ENCODE results near the gene SELENOI.
A peak's percentile ranks its signal among the peaks of the same experiment; 100 is the strongest.

The SELENOI gene

GRCh38 chr2:26382564-26382963 is 36.6 kb downstream of the SELENOI start:
- no CpG with 5 or more reads among the region's 3 CpGs for WGBS (ENCODE audit: insufficient coverage, insufficient read length)
- Histone ChIP-seq H3K27ac (ENCODE audit: low read length) (no peak overlapping the region), H3K27me3 (ENCODE audit: control insufficient read depth, insufficient read depth, low read length) (no peaks in the 10 kb centered on the region), H3K36me3 (ENCODE audit: control insufficient read depth, insufficient read depth, low read length) (no peaks in the 10 kb centered on the region; the same call in 1 of the 2 replicates), H3K4me3 (ENCODE audit: low read length) (no peak overlapping the region), H3K9me3 (ENCODE audit: control insufficient read depth, insufficient read depth, low read length) (no peaks in the 10 kb centered on the region), H3K4me1 (ENCODE audit: control insufficient read depth, insufficient read depth, low read length) (no peaks in the 10 kb centered on the region)
- DNase-seq (ENCODE audit: low read depth, low spot score), result no peak

DNA sequence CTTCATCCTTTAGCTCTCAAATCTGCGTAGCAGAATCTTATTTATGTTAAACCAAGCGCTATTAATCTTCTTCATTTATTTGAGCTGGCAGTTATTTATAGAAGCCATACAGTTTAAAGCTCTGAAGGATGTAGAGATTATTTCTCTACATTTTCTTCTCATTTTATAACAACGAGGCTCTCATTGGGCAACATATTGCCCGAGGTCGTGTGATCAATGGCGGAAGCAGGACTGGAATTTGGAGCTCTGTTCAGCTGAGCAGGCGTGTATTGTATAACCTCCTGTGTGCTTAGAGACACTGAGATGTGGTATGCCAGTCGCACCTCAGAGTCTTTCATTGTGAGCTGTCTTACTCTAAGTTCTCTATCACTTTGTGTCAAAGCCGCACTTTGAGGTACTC is 38.2 kb downstream of the SELENOI start:
- Histone ChIP-seq H3K4me3 (ENCODE audit: low read length) (no peak overlapping the region), H3K27me3 (ENCODE audit: control insufficient read depth, insufficient read depth, low read length) (no peaks in the 10 kb centered on the region), H3K9me3 (ENCODE audit: control insufficient read depth, insufficient read depth, low read length) (no peaks in the 10 kb centered on the region), H3K4me1 (ENCODE audit: control insufficient read depth, insufficient read depth, low read length) (no peaks in the 10 kb centered on the region), H3K36me3 (ENCODE audit: control insufficient read depth, insufficient read depth, low read length) (no peaks in the 10 kb centered on the region), H3K27ac (ENCODE audit: low read length) (no peak overlapping the region)
- WGBS (ENCODE audit: insufficient coverage, insufficient read length), result no CpG with 5 or more reads among the region's 9 CpGs
- no peak for DNase-seq (ENCODE audit: low read depth, low spot score)

GRCh38 chr2:26384597-26384996 is 38.7 kb downstream of the SELENOI start:
- H3K36me3 ChIP-seq (ENCODE audit: control insufficient read depth, insufficient read depth, low read length), result no peaks in the 10 kb centered on the region
- no peak for DNase-seq (ENCODE audit: low read depth, low spot score)
- no peaks in the 10 kb centered on the region for H3K4me1 ChIP-seq (ENCODE audit: control insufficient read depth, insufficient read depth, low read length)
- H3K4me3 ChIP-seq (ENCODE audit: low read length), result no peak overlapping the region
- no peaks in the 10 kb centered on the region for H3K9me3 ChIP-seq (ENCODE audit: control insufficient read depth, insufficient read depth, low read length)
- no peaks in the 10 kb centered on the region for H3K27me3 ChIP-seq (ENCODE audit: control insufficient read depth, insufficient read depth, low read length)
- no peak overlapping the region for H3K27ac ChIP-seq (ENCODE audit: low read length)

GRCh38 chr2:26387189-26387588 is 41.2 kb downstream of the SELENOI start:
- Histone ChIP-seq H3K9me3 (ENCODE audit: control insufficient read depth, insufficient read depth, low read length) (no peaks in the 10 kb centered on the region), H3K4me3 (ENCODE audit: low read length) (no peak overlapping the region), H3K27me3 (ENCODE audit: control insufficient read depth, insufficient read depth, low read length) (no peaks in the 10 kb centered on the region), H3K4me1 (ENCODE audit: control insufficient read depth, insufficient read depth, low read length) (no peaks in the 10 kb centered on the region), H3K36me3 (ENCODE audit: control insufficient read depth, insufficient read depth, low read length) (no peaks in the 10 kb centered on the region), H3K27ac (ENCODE audit: low read length) (no peak overlapping the region)
- no CpG with 5 or more reads among the region's 4 CpGs for whole genome bisulfite sequencing (ENCODE audit: insufficient coverage, insufficient read length)
- no peak for DNase-seq (ENCODE audit: low read depth, low spot score)

DNA sequence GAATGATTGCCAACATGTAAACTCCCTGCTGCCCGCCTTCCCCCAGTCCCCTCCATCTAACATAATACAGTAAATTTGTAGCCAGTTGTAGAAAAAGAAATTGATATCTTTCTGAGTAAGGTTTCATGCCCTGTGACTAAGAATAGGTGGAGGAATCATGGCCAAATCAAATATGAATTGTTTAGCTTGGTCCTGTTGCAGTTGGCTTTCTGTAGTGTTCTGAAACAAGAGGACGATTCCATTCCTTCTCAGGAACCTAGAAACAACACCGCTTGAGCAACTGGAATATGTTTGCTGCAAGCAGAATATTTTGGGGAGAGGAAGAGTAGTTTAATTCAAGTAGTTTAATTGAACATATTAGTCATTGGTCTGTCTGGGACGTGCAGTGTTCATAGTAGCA is 48.8 kb downstream of the SELENOI start:
- no peak for DNase-seq (ENCODE audit: low read depth, low spot score)
- Histone ChIP-seq H3K4me1 (ENCODE audit: control insufficient read depth, insufficient read depth, low read length) (no peaks in the 10 kb centered on the region), H3K27ac (ENCODE audit: low read length) (no peak overlapping the region), H3K27me3 (ENCODE audit: control insufficient read depth, insufficient read depth, low read length) (no peaks in the 10 kb centered on the region), H3K4me3 (ENCODE audit: low read length) (no peak overlapping the region), H3K9me3 (ENCODE audit: control insufficient read depth, insufficient read depth, low read length) (no peaks in the 10 kb centered on the region), H3K36me3 (ENCODE audit: control insufficient read depth, insufficient read depth, low read length) (no peaks in the 10 kb centered on the region; the same call in 1 of the 2 replicates)
- WGBS (ENCODE audit: insufficient coverage, insufficient read length), result no CpG with 5 or more reads among the region's 4 CpGs

DNA sequence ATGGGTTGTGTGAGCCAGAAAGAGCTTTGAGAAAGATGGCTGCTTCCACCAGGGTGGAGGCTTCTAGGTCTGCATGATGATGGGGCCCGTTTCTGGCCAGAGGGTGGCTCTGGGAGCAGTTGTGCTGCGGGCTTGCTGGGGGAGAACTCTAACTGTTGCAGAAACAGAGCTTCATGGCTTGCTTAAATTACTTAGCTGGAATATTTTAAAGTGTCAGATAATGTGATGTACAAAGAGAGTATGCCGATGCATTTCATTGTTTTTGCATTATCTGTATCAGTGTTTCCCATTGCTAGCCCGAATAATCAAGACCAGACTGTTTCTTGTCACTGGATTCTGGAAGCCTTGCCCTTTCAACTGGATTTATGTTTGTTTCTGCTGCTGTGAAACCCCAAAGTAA is 49.5 kb downstream of the SELENOI start:
- no peak for DNase-seq (ENCODE audit: low read depth, low spot score)
- H3K27ac ChIP-seq (ENCODE audit: low read length), result no peak overlapping the region
- H3K27me3 ChIP-seq (ENCODE audit: control insufficient read depth, insufficient read depth, low read length), result no peaks in the 10 kb centered on the region
- no peaks in the 10 kb centered on the region for H3K4me1 ChIP-seq (ENCODE audit: control insufficient read depth, insufficient read depth, low read length)
- no CpG with 5 or more reads among the region's 4 CpGs for WGBS (ENCODE audit: insufficient coverage, insufficient read length)
- H3K9me3 ChIP-seq (ENCODE audit: control insufficient read depth, insufficient read depth, low read length), result no peaks in the 10 kb centered on the region
- no peaks in the 10 kb centered on the region; the same call in 1 of the 2 replicates for H3K36me3 ChIP-seq (ENCODE audit: control insufficient read depth, insufficient read depth, low read length)
- no peak overlapping the region for H3K4me3 ChIP-seq (ENCODE audit: low read length)

DNA sequence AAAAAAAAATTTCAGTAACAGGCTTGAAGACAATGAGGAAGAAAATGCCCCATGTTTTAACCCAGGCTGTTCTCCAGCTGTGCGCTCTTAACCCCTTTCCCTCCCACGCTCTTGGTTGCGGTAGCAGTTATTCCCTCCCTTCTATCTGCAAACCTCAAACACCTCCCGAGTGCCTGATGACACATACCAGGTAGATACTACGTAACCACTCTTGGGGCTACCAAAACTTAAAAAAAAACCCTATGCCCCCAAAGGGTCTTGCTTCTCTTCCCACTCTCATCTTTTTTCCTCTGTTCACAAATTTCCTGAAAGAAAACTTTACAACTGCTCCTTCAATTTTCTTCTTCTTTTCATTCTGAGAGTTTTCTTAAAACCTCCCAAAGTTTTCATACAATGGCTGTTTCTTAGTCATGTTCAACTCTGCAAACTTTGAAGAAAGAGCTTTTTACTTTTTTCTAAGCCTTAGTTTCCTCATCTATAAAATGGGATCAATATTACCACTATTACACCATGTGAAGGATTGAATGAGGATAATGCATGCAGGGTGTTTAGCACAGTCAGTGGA is 50.9 kb downstream of the SELENOI start:
- DNase-seq (ENCODE audit: low read depth, low spot score), result no peak
- Histone ChIP-seq H3K36me3 (ENCODE audit: control insufficient read depth, insufficient read depth, low read length) (no peaks in the 10 kb centered on the region; the same call in 1 of the 2 replicates), H3K27me3 (ENCODE audit: control insufficient read depth, insufficient read depth, low read length) (no peaks in the 10 kb centered on the region), H3K4me3 (ENCODE audit: low read length) (no peak overlapping the region), H3K27ac (ENCODE audit: low read length) (no peak overlapping the region), H3K9me3 (ENCODE audit: control insufficient read depth, insufficient read depth, low read length) (no peaks in the 10 kb centered on the region), H3K4me1 (ENCODE audit: control insufficient read depth, insufficient read depth, low read length) (no peaks in the 10 kb centered on the region)
- WGBS (ENCODE audit: insufficient coverage, insufficient read length), result no CpG with 5 or more reads among the region's 5 CpGs

GRCh38 chr2:26399771-26400376 is 53.9 kb downstream of the SELENOI start:
- H3K9me3 ChIP-seq (ENCODE audit: control insufficient read depth, insufficient read depth, low read length), result no peaks in the 10 kb centered on the region
- H3K36me3 ChIP-seq (ENCODE audit: control insufficient read depth, insufficient read depth, low read length), result no peaks in the 10 kb centered on the region; the same call in 1 of the 2 replicates
- DNase-seq (ENCODE audit: low read depth, low spot score), result no peak
- H3K27ac ChIP-seq (ENCODE audit: low read length), result no peak overlapping the region
- no peaks in the 10 kb centered on the region for H3K27me3 ChIP-seq (ENCODE audit: control insufficient read depth, insufficient read depth, low read length)
- WGBS (ENCODE audit: insufficient coverage, insufficient read length), result no CpG with 5 or more reads among the region's 4 CpGs
- no peaks in the 10 kb centered on the region for H3K4me1 ChIP-seq (ENCODE audit: control insufficient read depth, insufficient read depth, low read length)
- H3K4me3 ChIP-seq (ENCODE audit: low read length), result no peak overlapping the region

- Histone ChIP-seq H3K27me3 (ENCODE audit: control insufficient read depth, insufficient read depth, low read length) (no peaks in the 10 kb centered on the region), H3K27ac (ENCODE audit: low read length) (no peak overlapping the region), H3K4me1 (ENCODE audit: control insufficient read depth, insufficient read depth, low read length) (no peaks in the 10 kb centered on the region), H3K36me3 (ENCODE audit: control insufficient read depth, insufficient read depth, low read length) (no peaks in the 10 kb centered on the region), H3K4me3 (ENCODE audit: low read length) (no peak overlapping the region), H3K9me3 (ENCODE audit: control insufficient read depth, insufficient read depth, low read length) (no peaks in the 10 kb centered on the region)
- no CpG with 5 or more reads among the region's 5 CpGs for WGBS (ENCODE audit: insufficient coverage, insufficient read length)
- DNase-seq (ENCODE audit: low read depth, low spot score), result no peak
These were observed 54.8 kb downstream of the SELENOI start for GRCh38 chr2:26400723-26401122.

GRCh38 chr2:26401739-26402541 is 56.0 kb downstream of the SELENOI start, which contains the start of gene DRC1:
Gene DRC1, plus strand, starts transcription at chr2:26401920. Its CDS starts 70 bp downstream, at chr2:26401990.
- Histone ChIP-seq H3K4me3 (ENCODE audit: low read length) (peak within 1 kb of the TSS; percentile 78; the same call in 1 of the 2 replicates), H3K27me3 (ENCODE audit: control insufficient read depth, insufficient read depth, low read length) (no peaks in the 10 kb centered on the region), H3K4me1 (ENCODE audit: control insufficient read depth, insufficient read depth, low read length) (no peaks in the 10 kb centered on the region), H3K36me3 (ENCODE audit: control insufficient read depth, insufficient read depth, low read length) (no peaks in the 10 kb centered on the region), H3K9me3 (ENCODE audit: control insufficient read depth, insufficient read depth, low read length) (no peaks in the 10 kb centered on the region), H3K27ac (ENCODE audit: low read length) (no peak within 1 kb of the TSS)
- WGBS (ENCODE audit: insufficient coverage, insufficient read length), result no CpG with 5 or more reads among the region's 63 CpGs
- peak; percentile 87 for DNase-seq (ENCODE audit: low read depth, low spot score)
